ENCODE measurements around the gene TNFRSF13B. TPM values are rescaled to one million over a fixed set of nuclear protein-coding genes. Genes with fewer than 3 reads are reported as not detected.

Gene TNFRSF13B
- total RNA-seq, 1 experiment from 2014 or later, result not detected

GRCh38 chr17:16936536-16937310 lies 35.2 kb downstream of the TNFRSF13B start:
- Histone ChIP-seq H3K27me3 (peaks cover 22% of the 10 kb centered on the region), H3K27ac (no peak overlapping the region), H3K4me3 (no peak overlapping the region), H3K9me3 (replicated peaks) (no peaks in the 10 kb centered on the region), H3K4me1 (no peaks in the 10 kb centered on the region), H3K36me3 (no peaks in the 10 kb centered on the region)
- DNase-seq, result peak in 1 of 2 experiments; percentile 2

- Histone ChIP-seq H3K27me3 (peaks cover 22% of the 10 kb centered on the region), H3K36me3 (no peaks in the 10 kb centered on the region), H3K4me1 (no peaks in the 10 kb centered on the region), H3K9me3 (replicated peaks) (no peaks in the 10 kb centered on the region), H3K4me3 (no peak overlapping the region), H3K27ac (no peak overlapping the region)
- DNase-seq, result peak in 1 of 2 experiments; percentile 1
Measured at GRCh38 chr17:16935786-16936185, 36.1 kb downstream of the TNFRSF13B start.

GRCh38 chr17:16935241-16935663 lies 36.7 kb downstream of the TNFRSF13B start:
- Histone ChIP-seq H3K4me3 (no peak overlapping the region), H3K9me3 (replicated peaks) (no peaks in the 10 kb centered on the region), H3K36me3 (no peaks in the 10 kb centered on the region), H3K4me1 (no peaks in the 10 kb centered on the region), H3K27ac (no peak overlapping the region), H3K27me3 (peaks cover 25% of the 10 kb centered on the region)
- peak; percentile 53 to 54 for DNase-seq

- Histone ChIP-seq H3K36me3 (no peaks in the 10 kb centered on the region), H3K27ac (no peak overlapping the region), H3K4me1 (no peaks in the 10 kb centered on the region), H3K27me3 (peaks cover 28% of the 10 kb centered on the region), H3K9me3 (replicated peaks) (no peaks in the 10 kb centered on the region), H3K4me3 (no peak overlapping the region)
- no peak for DNase-seq
Measured at GRCh38 chr17:16934836-16935235, 37.1 kb downstream of the TNFRSF13B start.

GRCh38 chr17:16934133-16934795 lies 37.7 kb downstream of the TNFRSF13B start:
- no peaks in the 10 kb centered on the region for H3K4me1 ChIP-seq
- H3K27ac ChIP-seq, result no peak overlapping the region
- H3K36me3 ChIP-seq, result no peaks in the 10 kb centered on the region
- no peak for DNase-seq
- peaks cover 24% of the 10 kb centered on the region for H3K27me3 ChIP-seq
- H3K9me3 ChIP-seq (replicated peaks), result no peaks in the 10 kb centered on the region
- H3K4me3 ChIP-seq, result no peak overlapping the region

GRCh38 chr17:16933317-16934132 lies 38.4 kb downstream of the TNFRSF13B start:
- Histone ChIP-seq H3K4me1 (no peaks in the 10 kb centered on the region), H3K4me3 (no peak overlapping the region), H3K27me3 (peaks cover 24% of the 10 kb centered on the region), H3K27ac (no peak overlapping the region), H3K36me3 (no peaks in the 10 kb centered on the region), H3K9me3 (replicated peaks) (no peaks in the 10 kb centered on the region)
- peak; percentile 38 to 51 for DNase-seq

- H3K4me3 ChIP-seq, result no peak overlapping the region
- no peaks in the 10 kb centered on the region for H3K4me1 ChIP-seq
- H3K9me3 ChIP-seq (replicated peaks), result no peaks in the 10 kb centered on the region
- no peaks in the 10 kb centered on the region for H3K36me3 ChIP-seq
- DNase-seq, result no peak
- H3K27ac ChIP-seq, result no peak overlapping the region
- H3K27me3 ChIP-seq, result peaks cover 24% of the 10 kb centered on the region
Measured at GRCh38 chr17:16932611-16933010, 39.3 kb downstream of the TNFRSF13B start.

- H3K27ac ChIP-seq, result no peak overlapping the region
- no peaks in the 10 kb centered on the region for H3K4me1 ChIP-seq
- no peaks in the 10 kb centered on the region for H3K36me3 ChIP-seq
- H3K4me3 ChIP-seq, result no peak overlapping the region
- H3K9me3 ChIP-seq (replicated peaks), result no peaks in the 10 kb centered on the region
- H3K27me3 ChIP-seq, result peaks cover 24% of the 10 kb centered on the region
- DNase-seq, result no peak
Measured at GRCh38 chr17:16932156-16932555, 39.8 kb downstream of the TNFRSF13B start.

GRCh38 chr17:16931318-16932060 lies 40.4 kb downstream of the TNFRSF13B start:
- H3K4me3 ChIP-seq, result no peak overlapping the region
- no peak for DNase-seq
- no peaks in the 10 kb centered on the region for H3K4me1 ChIP-seq
- no peaks in the 10 kb centered on the region for H3K9me3 ChIP-seq (replicated peaks)
- no peak overlapping the region for H3K27ac ChIP-seq
- peaks cover 24% of the 10 kb centered on the region for H3K27me3 ChIP-seq
- no peaks in the 10 kb centered on the region for H3K36me3 ChIP-seq

GRCh38 chr17:16930571-16931317 lies 41.2 kb downstream of the TNFRSF13B start:
- peaks cover 32% of the 10 kb centered on the region for H3K27me3 ChIP-seq
- no peak overlapping the region for H3K4me3 ChIP-seq
- no peaks in the 10 kb centered on the region for H3K4me1 ChIP-seq
- no peaks in the 10 kb centered on the region for H3K36me3 ChIP-seq
- H3K27ac ChIP-seq, result no peak overlapping the region
- no peak for DNase-seq
- H3K9me3 ChIP-seq (replicated peaks), result no peaks in the 10 kb centered on the region

- no peak overlapping the region for H3K4me3 ChIP-seq
- peaks cover 36% of the 10 kb centered on the region for H3K27me3 ChIP-seq
- H3K4me1 ChIP-seq, result no peaks in the 10 kb centered on the region
- DNase-seq, result no peak
- no peaks in the 10 kb centered on the region for H3K9me3 ChIP-seq (replicated peaks)
- H3K36me3 ChIP-seq, result no peaks in the 10 kb centered on the region
- H3K27ac ChIP-seq, result no peak overlapping the region
Measured at GRCh38 chr17:16929757-16930520, 42.0 kb downstream of the TNFRSF13B start.

GRCh38 chr17:16929035-16929680 lies 42.8 kb downstream of the TNFRSF13B start:
- Histone ChIP-seq H3K4me1 (no peaks in the 10 kb centered on the region), H3K4me3 (no peak overlapping the region), H3K27me3 (peaks cover 41% of the 10 kb centered on the region), H3K9me3 (replicated peaks) (no peaks in the 10 kb centered on the region), H3K27ac (no peak overlapping the region), H3K36me3 (no peaks in the 10 kb centered on the region)
- no peak for DNase-seq

Data from SJCRH30 (cell line).